HepG2 (cell line): Measurements from ENCODE around the gene NDRG2. TPM values are rescaled to one million over a fixed set of nuclear protein-coding genes. Genes with fewer than 3 reads are reported as not detected.

Source experiments
- ARNT ChIP-seq: fragments of 450-650 bp; IDR thresholded peaks from 2 replicates; pipeline ENCODE4 v1.6.1; 2017
- E2F2 ChIP-seq: sonication (generic); formaldehyde crosslinking; IDR thresholded peaks from 2 replicates; pipeline ENCODE4 v1.4.0; 2020; ENCODE audit warnings: missing genetic modification reagents, borderline replicate concordance
- GPBP1L1 ChIP-seq: sonication (generic); formaldehyde crosslinking; IDR thresholded peaks from 2 replicates; pipeline ENCODE4 v1.5.0; 2020; ENCODE audit warnings: mild to moderate bottlenecking, missing genetic modification reagents
- IKZF5 ChIP-seq: IDR thresholded peaks from 2 replicates; pipeline ENCODE4 v1.6.1; 2018; ENCODE audit warnings: missing genetic modification reagents, mild to moderate bottlenecking, missing compliant biosample characterization
- NFAT5 ChIP-seq: sonication (generic); formaldehyde crosslinking; IDR thresholded peaks from 2 replicates; pipeline ENCODE4 v1.4.0; 2020; ENCODE audit warnings: missing genetic modification reagents
- NRL ChIP-seq: sonication (generic); formaldehyde crosslinking; IDR thresholded peaks from 2 replicates; pipeline ENCODE4 v1.5.0; 2020; ENCODE audit warnings: missing genetic modification reagents, mild to moderate bottlenecking, moderate library complexity, borderline replicate concordance
- PLRG1 ChIP-seq: fragments of 450-650 bp; conservative IDR thresholded peaks from 2 replicates; pipeline ENCODE4 v1.6.1; 2016
- RXRA ChIP-seq: sonication (generic); formaldehyde crosslinking; IDR thresholded peaks from 2 replicates; pipeline ENCODE4 v1.5.1; 2020; ENCODE audit warnings: missing genetic modification reagents
- ZNF34 ChIP-seq: sonication (generic); formaldehyde crosslinking; IDR thresholded peaks from 2 replicates; pipeline ENCODE4 v1.4.0; 2020; ENCODE audit warnings: mild to moderate bottlenecking, missing genetic modification reagents, borderline replicate concordance
- ZNF512 ChIP-seq: sonication (generic); formaldehyde crosslinking; IDR thresholded peaks from 2 replicates; pipeline ENCODE4 v1.4.0; 2020; ENCODE audit warnings: mild to moderate bottlenecking, missing genetic modification reagents
- ZNF687 ChIP-seq: sonication (generic); formaldehyde crosslinking; IDR thresholded peaks from 2 replicates; pipeline ENCODE4 v1.5.1; 2020; ENCODE audit warnings: mild to moderate bottlenecking, missing genetic modification reagents, moderate library complexity
- ZNF773 ChIP-seq: sonication (generic); formaldehyde crosslinking; IDR thresholded peaks from 2 replicates; pipeline ENCODE4 v1.4.0; 2020; ENCODE audit warnings: missing genetic modification reagents, borderline replicate concordance
- ZNF788 ChIP-seq: sonication (generic); formaldehyde crosslinking; IDR thresholded peaks from 2 replicates; pipeline ENCODE4 v1.5.0; 2020; ENCODE audit warnings: mild to moderate bottlenecking, missing genetic modification reagents, borderline replicate concordance
- polyA plus RNA-seq, 8 experiments: library from polyadenylated mRNA; depleted of rRNA in 3 of 8; stranded (reverse) in 7 of 8; unstranded in 1 of 8; fragments of >200 nt; fragmentation: Illumina TruSeq in 4 of 8; extraction: Trizol in 4 of 8; gene quantifications; 2 replicates each; pipeline versions ENCODE4 v1.2.1 to v1.2.3, GENCODE V29; 2011 to 2016; ENCODE audit warnings: low read depth in 4 of 8, missing spikeins in 1 of 8, mixed read lengths in 1 of 8; ENCODE audit not compliant: insufficient read depth in 1 of 8
- total RNA-seq, 5 experiments: library from RNA; depleted of rRNA; stranded (reverse); fragments of >200 nt; fragmentation: Illumina TruSeq; extraction: Trizol; gene quantifications; 2 replicates each; pipeline ENCODE4 v1.2.3, GENCODE V29; 2016; ENCODE audit warnings: low read depth in 1 of 5

NDRG2 gene
- total and polyA plus RNA-seq, 2 of the 13 experiments (the other 11 are each of a cell fraction or from before 2014, with no cell fraction given): 27.2 to 189 TPM

- TF ChIP-seq IKZF5 (CRISPR knock-in tag) (no peak), PLRG1 (no peak), GPBP1L1 (CRISPR knock-in tag) (no peak), ZNF788 (CRISPR knock-in tag) (peak; percentile 80; the same call in 1 of the 2 replicates), RXRA (CRISPR knock-in tag) (peak; percentile 97), ZNF34 (CRISPR knock-in tag) (peak; percentile 81; the same call in 1 of the 2 replicates), ZNF687 (CRISPR knock-in tag) (no peak; the same call in 1 of the 2 replicates), E2F2 (CRISPR knock-in tag) (no peak), NRL (CRISPR knock-in tag) (no peak), NFAT5 (CRISPR knock-in tag) (no peak), ZNF773 (no peak), ARNT (no peak), ZNF512 (no peak)
Observed at GRCh38 chr14:21054123-21054767, 29.4 kb upstream of the NDRG2 start (continued).
